Stimulated activated CD8-positive, alpha-beta memory T cell treated with anti-CD3 and anti-CD28 coated beads, Interleukin-4, amount 100 ng/mL, for 1 hour (primary cell): ENCODE data around the gene PPL.

Experiments used
- DNase-seq, 2 donors: peaks; one replicate each; pipeline ENCODE4 v3.0.0-alpha.2; 2020; ENCODE audit warnings: low read depth in 2 of 2, low spot score in 1 of 2

Gene PPL

DNA sequence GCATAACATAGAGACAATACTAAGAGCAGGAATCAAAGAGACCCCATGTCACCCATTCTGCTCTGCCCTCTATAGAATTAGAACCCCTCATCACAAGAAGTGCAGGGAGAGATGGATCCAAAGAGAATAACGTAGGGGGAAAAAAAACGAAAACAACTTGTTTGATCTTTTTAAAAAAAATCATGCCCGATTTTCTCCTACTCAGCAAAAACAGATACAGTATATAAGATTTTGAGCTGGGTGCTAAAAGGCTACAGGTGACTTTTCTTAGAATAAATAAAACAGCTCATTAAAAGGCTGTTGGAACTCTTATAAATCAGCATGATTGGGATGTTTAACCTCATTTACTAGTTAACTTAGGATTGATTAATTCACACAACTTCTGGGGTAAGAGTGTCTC lies 72.2 kb downstream of the PPL start:
- no peak for DNase-seq

DNA sequence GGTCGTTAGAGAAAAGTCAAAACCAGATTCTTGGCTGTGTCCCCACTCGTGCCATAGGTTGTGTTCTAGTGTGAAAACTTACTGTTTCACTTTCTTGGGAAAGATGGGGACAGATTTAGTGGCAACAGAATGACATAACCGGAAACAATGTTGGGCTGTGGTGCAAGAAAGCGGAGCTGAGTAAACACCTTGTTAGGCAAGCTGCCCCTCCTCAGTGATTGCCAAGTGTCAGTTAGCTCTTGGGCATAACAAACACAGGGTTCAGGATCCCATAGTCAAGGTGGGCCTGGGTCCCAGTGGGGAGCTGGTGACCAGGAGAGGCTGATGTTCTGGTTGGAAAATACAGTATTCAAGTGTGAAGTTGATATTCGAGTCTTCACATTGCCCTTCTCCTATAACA lies 74.3 kb downstream of the PPL start:
- no peak for DNase-seq

DNA sequence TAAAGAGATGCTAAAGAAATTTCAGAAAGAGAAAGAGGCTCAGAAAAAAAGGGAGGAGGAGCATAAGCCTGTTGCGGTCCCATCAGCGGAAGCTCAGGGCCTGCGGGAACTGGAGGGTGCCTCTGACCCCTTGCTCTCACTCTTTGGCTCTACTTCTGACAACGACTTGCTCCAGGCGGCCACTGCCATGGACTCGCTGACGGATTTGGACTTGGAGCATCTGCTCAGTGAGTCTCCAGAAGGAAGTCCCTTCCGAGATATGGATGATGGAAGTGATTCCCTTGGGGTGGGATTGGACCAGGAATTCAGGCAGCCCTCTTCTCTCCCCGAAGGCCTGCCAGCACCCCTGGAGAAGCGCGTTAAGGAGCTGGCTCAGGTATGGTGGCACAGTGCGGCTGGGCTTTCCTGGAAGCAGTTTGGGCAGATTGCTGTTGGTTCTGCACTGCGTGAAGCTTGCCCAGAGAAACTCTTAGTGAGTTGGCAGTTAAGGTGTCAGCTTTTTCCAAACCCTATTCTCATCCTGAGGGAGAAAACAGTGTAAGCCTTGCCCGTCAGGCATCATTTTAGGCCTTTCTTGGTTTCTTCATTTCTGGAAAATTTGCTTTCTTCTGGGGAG lies 76.1 kb downstream of the PPL start:
- DNase-seq, result no peak

DNA sequence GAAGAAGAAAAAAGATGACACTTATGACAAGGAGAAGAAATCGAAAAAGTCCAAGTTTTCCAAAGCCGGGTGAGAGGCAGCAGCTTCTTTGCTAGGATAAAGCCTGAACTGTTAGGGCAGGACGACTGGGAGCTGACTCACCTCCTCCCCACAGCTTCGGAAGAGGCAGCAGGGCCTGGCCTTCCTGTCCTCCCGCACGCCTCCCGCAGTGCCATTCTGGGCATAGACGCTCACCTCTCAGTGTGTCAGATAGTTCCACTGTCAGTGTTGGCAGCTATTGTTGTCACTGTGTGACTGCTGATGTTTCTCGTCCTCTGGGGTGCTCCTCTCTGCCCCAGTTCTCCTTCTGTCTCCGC lies 77.1 kb downstream of the PPL start:
- DNase-seq, result no peak

DNA sequence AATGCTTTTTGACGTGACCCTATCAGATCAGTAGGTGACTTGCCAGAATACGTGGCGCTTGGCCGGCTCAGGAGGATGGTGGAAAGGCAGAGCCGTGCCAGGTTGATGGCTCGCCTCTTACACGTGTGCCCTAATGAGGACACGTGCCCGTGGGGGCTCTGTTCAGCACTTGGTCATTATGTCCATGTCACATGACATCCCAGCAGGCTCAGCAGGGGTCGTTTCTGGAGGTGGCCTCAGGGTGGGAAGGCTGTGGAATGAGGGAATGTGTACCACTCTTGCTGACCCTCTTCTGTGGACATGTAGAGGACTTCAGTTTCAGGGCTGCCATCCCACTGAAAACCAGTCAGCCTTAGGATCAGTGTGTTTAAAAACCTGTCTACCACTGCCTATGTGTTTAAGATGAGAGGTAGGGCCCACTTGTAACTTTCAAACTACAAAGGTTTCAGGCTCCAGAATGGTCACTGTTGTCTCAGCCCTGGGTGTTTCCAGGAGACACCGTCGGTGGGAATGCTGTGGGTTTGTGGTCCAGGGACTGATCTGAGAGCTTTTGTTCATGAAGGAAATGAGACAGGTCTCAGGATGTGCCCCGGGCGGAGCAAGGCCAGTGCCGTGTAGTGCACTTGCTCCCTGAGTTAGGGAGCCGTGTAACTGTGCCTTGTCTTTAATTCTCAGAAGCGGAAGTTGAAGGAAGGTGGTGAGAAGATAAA lies 77.6 kb downstream of the PPL start:
- no peak for DNase-seq

DNA sequence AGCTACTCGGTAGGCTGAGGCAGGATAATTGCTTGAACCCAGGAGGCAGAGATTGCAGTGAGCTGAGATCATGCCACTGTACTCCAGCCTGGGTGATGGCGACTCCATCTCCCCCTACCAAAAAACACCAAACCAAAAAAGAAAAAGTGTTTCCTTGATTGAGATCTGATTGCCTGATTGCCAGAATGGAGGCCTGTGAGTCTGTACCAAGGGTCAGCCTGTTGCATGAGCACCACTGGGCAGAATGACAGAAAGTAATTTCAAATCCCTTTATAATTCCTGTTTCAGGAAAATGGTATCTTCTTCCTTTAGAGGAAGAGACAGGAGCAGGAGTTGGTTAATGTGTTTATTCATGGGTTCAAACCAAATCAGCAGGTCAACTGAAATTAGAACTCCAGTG lies 81.1 kb downstream of the PPL start:
- no peak for DNase-seq

DNA sequence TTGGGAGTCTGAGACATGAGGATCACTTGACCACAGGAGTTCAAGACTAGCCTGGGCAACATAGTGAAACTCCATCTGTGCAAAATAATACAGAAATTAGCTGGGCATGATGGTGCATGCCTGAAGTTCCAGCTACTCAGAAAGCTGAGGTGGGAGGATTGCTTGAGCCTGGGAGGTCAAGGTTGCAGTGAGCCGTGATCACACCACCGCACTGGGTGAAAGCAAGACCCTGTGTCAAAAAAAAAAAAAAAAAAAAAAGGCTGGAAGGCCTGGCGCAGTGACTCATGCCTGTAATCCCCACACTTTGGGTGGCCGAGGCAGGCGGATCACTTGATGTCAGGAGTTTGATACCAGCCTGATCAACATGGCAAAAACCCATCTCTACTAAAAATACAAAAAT lies 81.6 kb downstream of the PPL start:
- DNase-seq, result no peak

DNA sequence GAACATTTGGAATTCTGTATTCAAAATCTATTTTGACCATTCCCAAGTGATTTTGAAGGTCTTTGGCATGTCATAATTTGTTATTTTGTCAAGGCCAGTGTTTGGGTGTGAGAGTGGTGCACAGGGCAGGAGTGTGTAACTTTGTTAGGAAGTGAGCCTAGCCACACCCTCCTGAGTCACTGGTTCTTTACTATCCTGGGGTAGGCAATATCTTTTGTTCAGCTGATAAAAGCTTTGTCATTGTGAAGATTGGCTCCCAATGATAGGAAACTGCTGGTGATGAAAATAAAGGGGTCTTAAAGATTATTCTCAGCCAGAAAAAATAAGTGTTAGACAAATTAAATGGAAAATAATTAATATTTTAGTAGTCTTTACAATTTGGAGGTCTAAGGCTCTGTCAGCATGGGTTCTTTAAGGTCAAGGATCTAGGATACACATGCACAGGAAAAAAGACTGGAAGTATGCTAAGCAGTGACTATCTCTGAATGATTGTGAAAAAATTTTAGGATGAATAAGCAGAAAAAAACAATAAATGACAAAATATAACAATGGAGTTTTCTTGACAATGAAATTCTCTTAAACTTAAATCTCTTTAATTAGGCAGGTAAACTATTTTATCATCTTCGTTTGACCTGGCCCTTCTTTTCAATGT lies 84.6 kb downstream of the PPL start:
- DNase-seq, result no peak

DNA sequence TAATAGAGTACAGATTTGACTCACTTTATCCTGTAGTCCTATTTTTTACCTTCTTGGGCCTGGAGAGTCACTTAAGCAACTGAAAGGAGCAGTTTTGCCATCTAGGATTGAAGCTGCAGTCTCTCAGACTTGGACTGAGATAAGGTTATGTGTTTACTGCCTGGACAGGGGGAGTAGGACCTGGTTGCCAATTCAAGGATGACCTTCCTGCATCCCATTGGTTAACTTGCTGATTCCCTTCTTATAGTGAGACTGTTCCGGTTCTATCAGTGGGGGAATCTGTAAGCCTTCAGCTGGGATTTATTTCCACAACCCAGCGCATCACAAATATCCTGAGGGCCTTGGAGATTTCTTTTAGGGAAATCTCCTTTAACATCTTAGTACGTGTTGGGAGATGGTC lies 86.7 kb downstream of the PPL start:
- DNase-seq, result no peak

DNA sequence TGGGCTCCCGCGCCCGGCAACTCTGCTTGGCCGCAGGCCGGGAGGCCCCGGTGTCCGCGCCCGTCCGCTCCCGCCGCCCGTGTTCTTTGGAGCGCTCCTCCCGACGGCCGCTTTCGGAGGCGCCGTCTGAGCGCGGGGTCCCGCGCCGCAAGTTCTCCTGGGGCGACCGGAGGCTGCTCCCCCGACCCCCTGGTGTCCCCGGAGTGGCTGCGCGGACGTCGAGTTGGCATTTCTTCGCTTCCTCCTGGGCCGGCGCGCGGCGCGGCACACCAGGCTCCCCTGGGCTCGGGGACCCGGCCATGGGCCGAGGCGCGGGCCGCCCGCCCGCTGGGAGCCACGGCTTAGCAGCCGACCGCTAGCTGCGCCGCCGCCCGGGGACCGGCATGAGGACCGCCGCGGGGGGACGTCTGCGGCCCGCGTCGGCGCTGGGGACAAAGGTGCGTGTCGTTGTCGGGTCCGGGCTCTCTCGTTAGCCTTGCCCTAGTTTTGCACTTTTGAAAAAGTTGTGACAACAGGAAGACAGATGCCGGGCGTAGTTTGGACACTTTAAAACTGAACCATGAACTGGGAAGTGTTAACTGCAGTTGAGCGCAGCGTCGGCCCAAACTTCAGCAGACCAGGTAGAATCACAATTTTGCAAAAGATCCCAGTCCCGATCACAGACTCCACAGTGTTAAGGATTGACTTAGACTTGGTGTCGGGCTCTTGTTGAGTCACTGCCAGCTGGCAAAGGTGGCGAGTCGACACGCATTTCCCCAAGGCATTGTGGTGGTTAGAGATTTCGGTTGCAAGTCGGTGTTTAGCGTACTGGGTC lies 89.0 kb downstream of the PPL start:
- no peak for DNase-seq

DNA sequence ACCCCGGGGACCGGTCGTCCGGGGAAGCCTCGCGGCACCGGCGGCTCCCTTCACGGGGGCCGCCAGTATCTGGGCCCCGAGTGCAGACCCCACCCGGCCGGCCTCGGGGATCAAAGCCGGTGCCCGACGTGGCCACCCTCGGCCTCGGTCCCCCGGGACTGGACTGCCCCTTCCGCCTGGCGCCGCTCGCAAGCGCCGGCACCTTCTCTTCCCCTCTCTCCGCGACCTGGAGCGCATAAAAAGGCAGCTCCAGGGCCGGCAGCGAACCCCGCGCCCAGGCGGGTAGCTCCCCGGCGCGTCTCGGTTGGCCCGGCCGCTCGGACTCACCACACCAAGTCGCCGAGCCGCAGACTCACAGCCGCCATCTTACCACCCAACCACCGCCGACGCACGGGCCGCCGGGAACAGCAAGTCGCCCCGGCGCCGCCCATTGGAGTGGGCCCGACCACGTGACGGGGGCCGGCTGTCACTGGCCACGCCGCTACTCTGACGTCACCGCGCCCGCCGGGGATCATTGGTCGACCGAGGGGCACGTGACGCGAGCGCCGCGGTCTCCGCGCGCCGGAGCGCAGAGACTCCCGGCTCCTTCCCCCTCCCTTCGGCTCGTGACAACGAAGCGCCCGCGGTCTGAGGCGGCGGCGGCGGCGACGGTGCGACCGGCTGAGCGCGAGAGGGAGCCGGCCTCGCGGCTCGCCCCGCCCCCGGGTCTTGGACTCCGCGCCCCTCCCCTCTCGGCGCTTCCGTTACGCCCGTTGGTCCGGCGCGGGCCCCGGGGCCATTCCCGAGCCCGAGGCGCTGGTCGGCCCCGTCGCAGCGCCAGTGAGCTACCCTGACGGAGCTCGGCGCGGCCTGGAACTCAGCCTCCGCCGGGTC lies 89.8 kb downstream of the PPL start, which contains the start of the genes GLYR1 and UBN1:
Gene GLYR1, minus strand, starts transcription at position 388 of the 873 bp plus-strand sequence. Its CDS starts 23 bp downstream, at position 365.
Gene UBN1, plus strand, starts transcription at position 581 of the 873 bp plus-strand sequence. CDS start 5,437 bp downstream, outside the sequence.
- peak; percentile 99 to 100 for DNase-seq

DNA sequence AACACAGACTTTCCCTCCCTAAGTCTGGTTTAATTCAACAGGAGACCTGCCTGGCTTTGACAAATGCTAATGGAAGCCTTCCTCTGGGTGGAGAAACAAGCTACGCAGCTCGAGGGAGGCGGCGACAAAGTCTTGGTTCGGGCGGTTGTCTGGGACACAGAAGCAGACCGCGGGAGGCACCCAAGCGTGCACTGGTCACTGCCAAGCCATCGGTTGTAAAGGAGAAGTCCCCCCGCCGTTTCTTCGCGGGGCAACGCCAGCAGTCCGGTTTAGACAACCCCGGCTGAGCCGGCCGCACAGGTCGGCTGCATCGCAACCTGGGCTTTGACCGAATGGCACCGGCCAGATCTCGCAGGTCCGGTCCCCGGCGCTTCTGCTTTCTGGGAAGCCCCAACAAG lies 90.4 kb downstream of the PPL start:
- no peak for DNase-seq

DNA sequence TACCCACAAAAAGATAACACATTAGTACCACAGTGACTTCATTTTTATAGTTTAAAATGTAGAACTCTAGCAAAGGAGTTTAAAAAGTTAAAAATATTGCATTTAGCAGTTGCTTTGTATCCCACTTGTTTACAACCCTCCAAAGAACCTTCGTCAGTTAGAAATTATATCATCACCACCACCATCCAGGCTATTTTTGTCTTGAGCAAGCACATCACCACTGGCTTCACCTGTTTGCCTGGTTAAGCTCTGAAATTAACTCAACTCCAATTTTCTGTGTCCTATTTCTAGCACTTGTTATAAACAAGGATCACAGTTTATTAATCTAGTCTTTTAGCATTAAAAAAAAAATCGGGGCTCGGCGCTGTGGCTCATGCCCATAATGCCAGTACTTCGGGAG lies 96.0 kb downstream of the PPL start:
- no peak for DNase-seq

DNA sequence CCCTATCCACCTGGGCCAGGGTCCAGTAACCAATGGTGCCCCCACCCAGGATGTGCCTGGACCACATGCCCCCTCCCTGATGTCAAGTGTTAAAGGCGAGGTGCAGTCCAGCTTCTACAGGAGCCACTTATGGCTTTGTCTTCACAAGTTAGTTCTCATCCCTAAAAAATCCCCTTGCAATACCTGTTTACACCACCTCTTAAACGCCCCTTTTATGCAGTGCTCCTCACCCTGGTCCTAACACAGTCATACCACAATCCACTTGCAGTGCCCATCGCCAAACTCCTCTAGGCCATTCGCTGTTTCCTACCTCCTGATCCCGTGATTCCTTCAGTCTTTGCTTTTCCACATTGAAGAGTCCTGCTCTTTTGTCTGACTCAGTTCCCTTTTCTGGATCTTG lies 97.0 kb downstream of the PPL start:
- DNase-seq, result no peak

DNA sequence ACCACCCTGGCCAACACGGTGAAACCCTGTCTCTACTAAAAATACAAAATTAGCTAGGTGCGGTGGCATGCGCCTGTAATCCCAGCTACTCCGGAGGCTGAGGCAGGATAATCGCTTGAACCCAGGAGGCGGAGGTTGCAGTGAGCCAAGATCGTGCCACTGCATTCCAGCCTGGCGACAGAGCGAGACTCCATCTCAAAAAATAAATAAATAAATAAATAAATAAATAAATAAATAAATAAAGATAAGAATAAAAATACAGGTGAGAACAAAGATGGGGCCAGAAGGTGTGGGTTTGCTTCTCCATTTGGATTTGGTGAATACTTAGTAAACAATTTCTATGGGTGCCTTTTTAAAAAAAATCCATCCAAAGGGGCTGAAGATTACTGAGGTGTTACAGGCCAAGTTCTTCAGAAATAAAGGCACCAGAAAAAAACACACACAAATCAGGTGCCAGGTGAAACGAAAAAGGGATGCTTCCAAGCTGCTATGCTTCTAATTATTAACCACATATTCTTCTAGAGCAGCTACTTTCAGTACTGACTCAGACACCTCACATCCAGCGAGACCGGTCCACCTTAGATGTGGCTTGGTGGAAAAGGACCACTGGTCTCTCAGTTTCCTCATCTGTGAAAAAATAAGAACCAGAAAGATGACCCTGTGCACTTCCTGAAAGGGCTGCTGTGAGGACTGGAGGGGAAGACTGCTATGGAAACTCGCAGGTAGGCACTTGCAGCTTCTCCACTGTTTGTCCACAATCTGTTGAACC lies 99.0 kb downstream of the PPL start:
- DNase-seq, result no peak

DNA sequence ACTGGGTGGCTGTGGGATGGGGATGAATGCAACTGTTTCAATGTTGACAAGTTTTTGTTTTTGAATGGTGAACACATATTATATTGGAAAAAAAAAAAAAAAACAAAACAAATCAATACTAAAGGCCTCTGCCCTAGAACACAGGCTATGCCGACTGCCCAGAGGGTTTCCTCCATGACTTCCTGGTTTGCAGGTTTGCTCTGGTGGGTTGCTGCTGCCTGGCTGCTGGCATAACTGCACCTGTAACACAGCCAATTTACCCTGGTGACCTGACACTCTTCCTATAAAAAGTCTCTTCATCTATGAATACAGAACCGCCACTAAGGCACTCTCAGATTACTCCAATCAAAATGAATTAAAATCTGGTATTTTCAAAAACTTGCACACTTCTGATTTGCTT lies 100.2 kb downstream of the PPL start:
- no peak for DNase-seq

DNA sequence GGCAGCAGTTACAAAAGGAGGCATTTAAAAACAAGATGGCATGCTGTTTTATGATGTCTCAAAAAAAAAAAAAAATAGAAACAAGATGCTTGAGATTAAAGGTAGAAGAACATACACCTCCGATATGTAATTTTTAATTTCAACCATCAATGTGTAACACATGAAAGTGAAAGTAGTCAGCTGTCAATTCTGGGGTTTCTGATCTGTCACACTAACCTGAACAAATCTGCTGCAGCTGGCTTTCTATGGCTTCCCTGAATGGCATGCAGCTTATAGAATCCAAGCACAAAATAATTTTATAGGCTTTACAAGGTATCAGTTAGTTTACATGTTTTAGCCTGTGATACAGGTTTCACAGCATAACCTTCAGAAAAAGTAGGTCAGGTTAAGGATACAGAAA lies 103.4 kb downstream of the PPL start:
- no peak for DNase-seq

DNA sequence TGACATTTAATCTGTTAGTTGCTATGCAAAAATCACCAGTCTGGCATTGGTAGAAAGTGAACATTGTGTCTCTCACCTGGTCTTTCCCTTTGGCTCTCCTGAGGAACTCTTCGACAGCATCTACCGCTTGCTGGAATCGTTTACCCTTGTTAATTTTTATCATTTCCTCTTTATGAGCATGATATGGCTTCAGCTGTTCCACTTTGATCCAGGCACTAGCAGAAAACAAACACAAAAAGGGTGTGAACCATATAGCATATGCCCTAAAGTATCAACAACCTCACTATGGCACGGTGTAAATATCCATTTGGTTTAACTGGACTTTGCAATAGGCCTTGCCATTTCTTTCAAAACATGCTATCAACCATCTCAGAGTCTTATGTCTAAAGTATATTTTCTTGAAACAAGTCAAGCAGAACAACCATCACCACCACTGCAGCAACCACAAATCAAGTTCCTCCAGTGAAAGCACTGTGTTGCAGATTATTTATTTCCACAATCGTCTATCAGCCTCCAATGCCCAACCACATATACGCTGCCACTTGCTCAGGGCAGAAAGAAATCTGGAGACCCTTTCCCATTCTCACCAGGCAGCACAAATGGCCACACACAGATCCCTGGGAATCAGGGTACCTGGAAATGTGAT lies 104.1 kb downstream of the PPL start:
- no peak for DNase-seq
